Subcutaneous abdominal adipose tissue (tissue), 5 donors: ENCODE data around the gene CPXM2.

Experiments used
- H3K27ac ChIP-seq: one replicate; pipeline ENCODE4 v1.7.0; 2013; ENCODE audit warnings: low read depth, mild to moderate bottlenecking, inconsistent platforms, low read length, moderate library complexity
- H3K27me3 ChIP-seq, 5 donors: one replicate each; pipeline ENCODE4 v1.7.0; 2013; ENCODE audit warnings: low read length in 5 of 5, inconsistent platforms in 1 of 5; ENCODE audit not compliant: control insufficient read depth in 5 of 5, insufficient read depth in 4 of 5
- H3K36me3 ChIP-seq, 5 donors: one replicate each; pipeline ENCODE4 v1.7.0; 2013; ENCODE audit warnings: low read length in 5 of 5; ENCODE audit not compliant: control insufficient read depth in 5 of 5, insufficient read depth in 5 of 5
- H3K4me1 ChIP-seq, 5 donors: one replicate each; pipeline ENCODE4 v1.7.0; 2013; ENCODE audit warnings: low read length in 5 of 5, mild to moderate bottlenecking in 3 of 5, moderate library complexity in 1 of 5; ENCODE audit not compliant: control insufficient read depth in 5 of 5, insufficient read depth in 5 of 5
- H3K4me3 ChIP-seq, 5 donors: one replicate each; pipeline ENCODE4 v1.7.0; 2013; ENCODE audit warnings: low read length in 5 of 5, low read depth in 1 of 5
- H3K9ac ChIP-seq, 5 donors: one replicate each; pipeline ENCODE4 v1.7.0; 2013; ENCODE audit warnings: low read length in 5 of 5, mild to moderate bottlenecking in 4 of 5, moderate library complexity in 3 of 5
- H3K9me3 ChIP-seq, 5 donors: one replicate each; pipeline ENCODE4 v1.7.0; 2013; ENCODE audit warnings: low read length in 5 of 5; ENCODE audit not compliant: control insufficient read depth in 5 of 5
- donor health status: healthy.
- donor health status: healthy.
- donor health status: healthy.
- donor health status: healthy.
- donor health status: healthy.

The CPXM2 gene

DNA sequence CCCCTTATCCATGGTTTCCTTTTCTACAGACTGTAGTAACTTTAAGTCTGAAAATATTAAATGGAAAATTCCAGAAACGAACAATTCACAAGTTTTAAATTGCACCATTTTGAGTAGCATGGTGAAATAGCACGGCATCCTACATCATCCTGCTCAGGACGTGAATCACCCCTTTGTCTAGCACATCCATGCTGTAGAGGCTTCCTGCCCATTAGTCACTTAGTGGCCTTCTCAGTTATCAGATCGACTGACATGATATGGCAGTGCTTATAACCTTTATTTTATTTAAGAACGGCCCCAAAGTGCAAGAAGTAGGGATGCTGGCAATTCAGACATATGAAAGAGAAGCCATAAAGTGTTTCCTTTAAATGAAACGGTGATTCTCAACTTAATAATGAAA is 82.7 kb downstream of the CPXM2 start:
- peaks cover 0 to under 1% (median 0%) of the 10 kb centered on the region in 5 donors for H3K9me3 ChIP-seq
- H3K4me3 ChIP-seq: no peak overlapping the region

DNA sequence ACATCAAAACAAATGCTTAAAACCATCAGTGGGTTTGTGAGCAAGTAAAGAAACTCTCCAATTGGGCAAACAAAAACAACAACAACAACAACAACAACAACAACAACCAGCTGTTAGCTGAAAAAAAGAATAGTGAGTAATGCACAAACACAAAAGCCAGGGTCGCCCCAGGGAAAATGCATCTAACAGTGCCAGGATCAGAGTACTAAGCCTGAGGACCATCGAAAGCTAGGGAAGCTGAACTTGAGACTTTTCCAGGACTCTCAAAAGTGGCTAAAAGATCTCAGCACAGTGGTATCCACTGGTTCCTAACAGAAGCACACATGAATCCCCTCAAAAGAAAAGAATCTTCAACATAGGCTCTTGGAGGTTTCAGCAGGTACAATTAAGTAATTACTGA is 83.3 kb downstream of the CPXM2 start:
- Histone ChIP-seq H3K27ac (no peak overlapping the region), H3K9ac (no peak overlapping the region), H3K36me3 (no peaks in the 10 kb centered on the region), H3K9me3 (no peaks in the 10 kb centered on the region), H3K27me3 (peaks cover 0 to 7% (median 4%) of the 10 kb centered on the region in 5 donors), H3K4me3 (no peak overlapping the region), H3K4me1 (no peaks in the 10 kb centered on the region)

More for the DNA sequence above, 82.7 kb downstream of the CPXM2 start:
- H3K9ac ChIP-seq: no peak overlapping the region
- no peaks in the 10 kb centered on the region for H3K36me3 ChIP-seq
- H3K27ac ChIP-seq: no peak overlapping the region
- peaks cover 0 to 7% (median 4%) of the 10 kb centered on the region in 5 donors for H3K27me3 ChIP-seq
- no peaks in the 10 kb centered on the region for H3K4me1 ChIP-seq

DNA sequence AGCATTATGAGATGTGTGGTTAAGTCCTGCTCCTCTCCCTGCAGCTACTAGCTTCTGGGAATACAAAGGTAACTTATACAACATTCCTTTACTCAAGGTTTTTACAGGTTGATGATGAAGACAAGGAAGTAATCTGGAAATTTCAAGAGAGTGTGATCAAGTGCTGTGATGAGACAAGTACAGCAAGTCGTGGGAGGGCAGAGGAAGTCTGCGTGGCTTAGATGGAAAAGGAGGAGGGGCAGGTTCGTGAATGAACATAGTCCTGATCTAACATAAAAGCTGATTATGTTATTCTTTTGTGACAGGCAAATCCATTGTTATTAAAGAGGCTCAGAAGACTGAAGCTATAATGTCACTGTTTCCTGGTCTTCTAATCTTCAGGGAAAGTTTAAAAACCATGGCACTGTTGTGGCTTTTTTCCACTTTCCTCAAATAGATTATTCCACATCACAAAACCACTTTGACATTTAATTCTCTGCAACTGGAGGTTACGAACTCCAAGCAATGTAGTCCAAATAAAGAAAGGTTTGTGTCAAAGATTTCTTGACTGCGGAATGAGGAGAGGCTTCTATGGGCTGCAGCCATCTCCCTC is 84.1 kb downstream of the CPXM2 start:
- Histone ChIP-seq H3K4me3 (no peak overlapping the region), H3K9ac (no peak overlapping the region), H3K4me1 (no peaks in the 10 kb centered on the region), H3K27me3 (peaks cover 0 to 7% (median 4%) of the 10 kb centered on the region in 5 donors), H3K36me3 (no peaks in the 10 kb centered on the region), H3K9me3 (no peaks in the 10 kb centered on the region), H3K27ac (no peak overlapping the region)

DNA sequence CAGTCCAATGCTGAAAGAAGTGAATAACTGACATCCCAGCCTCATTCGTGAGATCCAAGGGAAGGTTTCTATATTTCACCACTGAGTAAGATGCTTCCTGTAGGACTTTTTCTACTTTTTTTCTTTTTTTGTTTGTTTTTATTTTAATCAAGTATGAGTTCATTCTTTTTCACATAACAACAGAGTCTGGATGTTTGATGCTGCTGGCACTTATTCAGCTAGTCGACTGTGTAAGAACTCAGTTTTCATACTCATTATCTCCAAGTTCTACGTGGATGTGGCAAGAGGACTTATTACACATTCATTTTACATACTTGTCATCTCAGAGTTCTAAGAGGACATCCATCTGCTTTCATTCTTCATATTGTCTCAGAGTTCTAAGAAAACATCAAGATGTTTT is 86.9 kb downstream of the CPXM2 start:
- Histone ChIP-seq H3K4me3 (no peak overlapping the region), H3K9ac (no peak overlapping the region), H3K27me3 (peaks cover 0 to 7% (median 4%) of the 10 kb centered on the region in 5 donors), H3K9me3 (no peaks in the 10 kb centered on the region), H3K36me3 (no peaks in the 10 kb centered on the region), H3K27ac (no peak overlapping the region), H3K4me1 (no peaks in the 10 kb centered on the region)

DNA sequence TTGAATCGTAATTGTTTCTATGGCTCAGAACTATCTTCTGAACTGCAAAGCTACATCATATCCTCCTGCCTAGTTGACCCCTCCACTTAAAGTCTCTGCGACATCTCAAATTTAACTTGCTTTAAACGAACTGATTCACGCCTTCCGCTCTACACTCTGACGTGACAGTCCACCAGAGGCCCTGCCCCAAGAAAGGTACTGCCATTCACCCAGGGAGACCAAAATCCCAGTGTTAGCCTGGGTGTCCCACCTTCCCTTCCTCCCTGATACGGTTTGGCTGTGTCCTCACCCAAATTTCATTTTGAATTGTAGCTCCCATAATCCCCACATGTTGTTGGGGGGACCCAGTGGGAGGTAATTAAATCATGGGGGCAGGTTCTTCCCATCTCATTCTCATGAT is 90.8 kb downstream of the CPXM2 start:
- Histone ChIP-seq H3K4me1 (no peaks in the 10 kb centered on the region), H3K27me3 (no peaks in the 10 kb centered on the region), H3K9ac (no peak overlapping the region), H3K9me3 (no peaks in the 10 kb centered on the region), H3K27ac (no peak overlapping the region), H3K36me3 (peaks cover 0 to 3% (median 0%) of the 10 kb centered on the region in 5 donors), H3K4me3 (no peak overlapping the region)

GRCh38 chr10:123800289-123800688 is 91.3 kb downstream of the CPXM2 start:
- Histone ChIP-seq H3K4me3 (no peak overlapping the region), H3K27ac (no peak overlapping the region)

GRCh38 chr10:123798856-123799255 is 92.8 kb downstream of the CPXM2 start:
- Histone ChIP-seq H3K9me3 (no peaks in the 10 kb centered on the region), H3K4me3 (no peak overlapping the region), H3K9ac (no peak overlapping the region), H3K27ac (no peak overlapping the region), H3K4me1 (no peaks in the 10 kb centered on the region), H3K36me3 (peaks cover 0 to 3% (median 0%) of the 10 kb centered on the region in 5 donors), H3K27me3 (no peaks in the 10 kb centered on the region)

More at GRCh38 chr10:123800289-123800688, 91.3 kb downstream of the CPXM2 start:
- H3K36me3 ChIP-seq: peaks cover 0 to 3% (median 0%) of the 10 kb centered on the region in 5 donors
- H3K9me3 ChIP-seq: no peaks in the 10 kb centered on the region
- H3K4me1 ChIP-seq: no peaks in the 10 kb centered on the region
- H3K9ac ChIP-seq: no peak overlapping the region
- no peaks in the 10 kb centered on the region for H3K27me3 ChIP-seq

GRCh38 chr10:123797813-123798212 is 93.8 kb downstream of the CPXM2 start:
- peaks cover 0 to 3% (median 0%) of the 10 kb centered on the region in 5 donors for H3K36me3 ChIP-seq
- H3K27ac ChIP-seq: no peak overlapping the region

DNA sequence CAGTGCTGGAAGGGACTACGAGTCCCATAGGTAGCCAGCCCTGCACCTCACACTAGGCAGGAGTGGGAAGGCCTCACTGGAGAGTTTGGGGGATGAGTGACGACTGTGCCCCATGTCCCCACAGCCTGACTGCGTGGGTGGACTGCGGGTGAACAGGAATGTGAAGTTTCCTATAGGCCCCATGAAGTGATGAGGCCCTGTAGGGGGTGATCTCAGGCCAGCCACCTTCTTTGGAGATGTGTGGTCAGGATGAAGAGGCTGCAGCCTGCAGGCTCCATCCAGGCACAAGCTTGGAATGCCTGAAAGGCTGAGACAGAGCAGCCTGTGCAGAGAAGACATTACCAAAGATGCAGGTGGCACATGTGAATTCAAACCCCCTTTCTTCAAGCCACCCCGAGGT is 94.9 kb downstream of the CPXM2 start:
- peaks cover 0 to 3% (median 0%) of the 10 kb centered on the region in 5 donors for H3K36me3 ChIP-seq
- H3K9me3 ChIP-seq: no peaks in the 10 kb centered on the region
- H3K4me3 ChIP-seq: no peak overlapping the region
- no peaks in the 10 kb centered on the region for H3K4me1 ChIP-seq
- H3K27ac ChIP-seq: no peak overlapping the region
- no peaks in the 10 kb centered on the region for H3K27me3 ChIP-seq
- H3K9ac ChIP-seq: no peak overlapping the region

More at GRCh38 chr10:123797813-123798212, 93.8 kb downstream of the CPXM2 start:
- no peak overlapping the region for H3K9ac ChIP-seq
- no peaks in the 10 kb centered on the region for H3K4me1 ChIP-seq
- no peak overlapping the region for H3K4me3 ChIP-seq
- H3K9me3 ChIP-seq: no peaks in the 10 kb centered on the region
- H3K27me3 ChIP-seq: no peaks in the 10 kb centered on the region

- peaks cover 0 to 3% (median 0%) of the 10 kb centered on the region in 5 donors for H3K9me3 ChIP-seq
- no peak overlapping the region for H3K9ac ChIP-seq
- H3K36me3 ChIP-seq: peaks cover 0 to 7% (median 0%) of the 10 kb centered on the region in 5 donors
- no peaks in the 10 kb centered on the region for H3K27me3 ChIP-seq
- H3K27ac ChIP-seq: no peak overlapping the region
- H3K4me1 ChIP-seq: no peaks in the 10 kb centered on the region
- H3K4me3 ChIP-seq: no peak overlapping the region
These were observed 95.6 kb downstream of the CPXM2 start for GRCh38 chr10:123795846-123796590.
